GM21619 (cell line): ENCODE results near the gene CDC25A.

Experiments
- ATAC-seq: cut with Tn5 transposase; IDR thresholded peaks from one replicate; pipeline ENCODE4 v1.9.1; 2021; ENCODE audit not compliant: unreplicated experiment

CDC25A gene

DNA sequence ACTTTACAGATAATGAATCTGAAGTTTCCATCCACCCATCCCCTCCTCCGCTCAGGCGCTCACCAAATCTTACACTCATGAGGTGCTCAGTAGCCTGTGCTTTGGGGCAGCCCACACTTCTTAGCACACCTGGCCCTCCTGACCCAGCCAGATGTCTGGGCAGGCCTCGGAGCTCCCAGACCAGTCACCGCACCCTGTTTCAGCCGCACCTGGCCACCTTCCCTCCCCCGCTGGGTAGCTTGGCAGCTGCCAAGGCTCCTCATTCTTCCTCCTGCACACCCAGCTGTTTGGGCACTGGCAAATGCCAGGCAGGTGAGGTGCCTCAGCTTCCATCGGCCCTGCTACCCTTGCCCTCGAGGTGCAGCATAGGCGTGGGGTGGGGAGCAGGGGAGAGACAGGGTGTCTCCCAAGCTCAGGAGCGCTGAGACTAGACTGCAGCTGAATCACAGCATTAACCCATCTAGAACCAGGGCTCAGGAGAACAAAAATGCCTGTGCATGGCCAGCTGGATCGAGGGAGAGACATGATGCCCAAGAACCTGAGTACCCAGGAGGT is 45.8 kb downstream of the CDC25A start:
- no peak for ATAC-seq

- no peak for ATAC-seq
Measured at GRCh38 chr3:48141604-48142137, 46.5 kb downstream of the CDC25A start.

DNA sequence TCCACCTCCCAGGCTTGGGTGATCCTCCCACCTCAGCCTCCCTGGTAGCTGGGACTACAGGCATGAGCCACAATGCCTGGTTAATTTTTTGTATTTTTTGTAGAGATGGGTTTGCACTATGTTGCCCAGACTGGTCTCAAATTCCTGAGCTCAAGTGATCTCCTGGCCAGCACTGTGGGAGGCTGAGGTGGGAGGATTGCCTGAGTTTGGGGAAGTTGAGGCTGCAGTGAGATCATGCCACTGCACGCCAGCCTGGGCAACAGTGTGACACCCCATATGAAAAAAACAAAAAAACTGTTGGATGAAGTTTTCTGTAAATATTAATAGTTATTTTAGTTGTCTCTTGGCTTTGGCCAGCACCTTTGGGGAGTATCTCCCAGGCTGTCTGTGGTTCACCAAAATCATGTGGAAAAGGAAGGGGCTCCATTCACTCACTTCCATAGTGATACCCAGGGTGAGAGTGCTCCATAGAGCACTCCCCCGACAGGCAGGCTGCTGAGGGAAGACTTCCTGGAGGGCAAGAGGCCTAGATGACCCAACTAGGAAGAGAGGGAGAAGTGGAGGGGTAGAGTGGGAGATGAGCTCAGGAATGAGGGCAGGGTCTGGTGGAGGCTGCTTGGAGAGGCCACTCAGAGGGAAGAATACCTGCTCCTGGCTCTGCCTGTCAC is 47.1 kb downstream of the CDC25A start:
- no peak for ATAC-seq

DNA sequence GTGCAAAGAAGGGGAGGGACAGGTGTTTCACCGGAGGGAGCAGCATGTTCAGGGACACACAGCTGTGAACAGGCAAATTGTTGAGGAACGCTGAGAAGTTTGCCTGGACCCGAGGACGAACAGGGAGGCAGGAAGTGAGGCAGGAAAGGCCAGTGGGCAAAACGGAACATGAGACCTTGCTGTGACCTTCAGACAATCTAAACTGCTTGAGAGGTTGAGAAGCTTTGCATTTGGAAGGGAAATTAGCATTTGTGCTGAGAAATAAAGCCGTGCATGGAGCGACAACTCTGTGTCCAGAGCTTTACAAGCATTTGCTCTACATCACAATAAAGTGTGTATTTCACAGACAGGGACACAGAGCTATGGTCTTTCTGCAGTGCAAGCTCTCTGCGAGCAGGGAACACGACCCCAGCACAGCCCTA is 47.9 kb downstream of the CDC25A start:
- no peak for ATAC-seq

GRCh38 chr3:48137425-48137999 is 50.7 kb downstream of the CDC25A start:
- no peak for ATAC-seq

DNA sequence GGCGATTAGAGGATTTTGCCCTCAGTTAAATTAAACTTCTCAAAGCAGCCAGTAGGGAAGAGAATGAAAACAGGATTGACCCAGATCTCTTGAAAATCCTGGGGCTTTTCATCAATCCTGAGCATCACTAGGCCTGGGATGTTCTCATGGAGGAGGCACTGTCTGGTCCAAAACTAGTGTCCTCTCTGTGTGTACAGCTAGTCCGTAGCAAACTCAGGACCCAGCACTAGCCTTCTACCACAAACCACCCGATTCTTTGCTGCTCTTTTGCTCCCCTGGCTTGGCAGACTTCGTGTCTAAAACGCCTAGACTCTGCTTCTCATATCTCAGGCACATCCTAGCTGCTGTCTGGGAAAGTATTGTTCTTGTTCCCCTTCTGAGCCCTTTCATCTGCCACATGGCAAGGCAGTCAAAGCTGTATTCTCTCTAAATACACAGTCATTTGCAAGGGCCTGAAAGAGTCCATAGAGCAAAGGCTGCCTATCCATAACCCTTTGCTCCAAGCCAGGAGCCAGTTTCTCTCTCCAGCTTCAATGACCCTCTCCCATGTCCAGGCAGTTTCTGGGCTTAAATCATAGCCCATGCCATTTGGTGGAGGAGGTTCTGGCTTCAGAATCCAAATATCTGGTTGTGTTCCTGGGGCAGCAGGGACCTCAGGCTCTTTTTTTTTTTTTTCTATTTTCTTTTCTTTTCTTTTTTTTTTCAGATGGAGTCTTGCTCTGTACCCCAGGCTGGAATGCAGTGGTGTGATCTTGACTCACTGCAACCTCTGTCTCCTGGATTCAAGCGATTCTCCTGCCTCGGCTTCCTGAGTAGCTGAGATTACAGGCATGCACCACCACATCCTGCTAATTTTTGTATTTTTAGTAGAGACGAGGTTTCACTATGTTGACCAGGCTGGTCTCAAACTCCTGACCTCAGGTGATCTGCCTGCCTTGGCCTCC is 52.4 kb downstream of the CDC25A start:
- ATAC-seq: no peak

DNA sequence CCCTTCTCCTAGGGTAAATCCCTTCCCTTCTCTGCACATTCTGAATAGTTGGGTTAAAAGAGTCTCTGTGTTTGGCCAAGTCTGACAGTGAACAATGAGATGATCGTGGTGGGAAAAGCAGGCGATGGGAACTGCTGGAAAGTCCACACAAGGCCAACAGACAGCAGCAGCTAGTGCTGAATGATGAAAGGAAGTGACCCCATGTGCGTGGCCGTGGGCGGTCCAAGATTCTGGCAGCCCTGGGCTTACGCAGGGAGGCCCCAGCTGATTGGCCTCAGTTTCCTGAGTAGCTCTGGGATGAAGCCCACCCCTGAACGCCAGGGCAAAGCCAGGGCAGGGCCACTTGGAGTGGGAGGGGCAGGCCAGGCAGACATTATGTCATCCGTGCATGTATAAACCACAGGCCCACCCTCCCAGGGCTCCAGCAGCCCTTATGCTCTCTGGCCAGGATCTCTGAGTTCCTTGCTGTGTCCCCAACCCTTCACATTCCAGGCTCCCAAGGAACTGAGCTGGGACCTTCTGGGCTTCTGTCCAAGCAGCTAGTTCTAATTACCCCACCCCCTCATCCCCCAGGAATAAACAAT is 57.8 kb downstream of the CDC25A start:
- no peak for ATAC-seq

DNA sequence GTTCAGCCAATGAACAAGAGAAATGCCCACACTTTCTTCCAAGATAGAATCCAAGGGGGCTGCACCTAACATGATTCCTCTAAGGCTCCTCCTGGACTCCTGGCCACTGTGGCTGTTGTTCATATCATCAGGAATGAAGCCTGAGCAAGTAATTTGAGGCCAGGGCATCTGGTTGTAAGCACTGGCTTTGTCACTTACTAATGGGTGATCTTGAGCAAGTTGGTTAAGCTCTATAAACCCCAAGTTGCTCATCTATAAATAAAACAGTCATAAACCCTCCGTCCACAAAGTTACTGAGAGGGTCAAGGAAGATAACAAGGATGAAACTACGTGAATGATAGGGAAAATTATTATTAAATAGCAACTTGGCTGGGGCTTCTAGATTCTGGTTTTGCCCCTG is 58.3 kb downstream of the CDC25A start:
- no peak for ATAC-seq

- no peak for ATAC-seq
Measured at GRCh38 chr3:48128774-48129173, 59.4 kb downstream of the CDC25A start.

DNA sequence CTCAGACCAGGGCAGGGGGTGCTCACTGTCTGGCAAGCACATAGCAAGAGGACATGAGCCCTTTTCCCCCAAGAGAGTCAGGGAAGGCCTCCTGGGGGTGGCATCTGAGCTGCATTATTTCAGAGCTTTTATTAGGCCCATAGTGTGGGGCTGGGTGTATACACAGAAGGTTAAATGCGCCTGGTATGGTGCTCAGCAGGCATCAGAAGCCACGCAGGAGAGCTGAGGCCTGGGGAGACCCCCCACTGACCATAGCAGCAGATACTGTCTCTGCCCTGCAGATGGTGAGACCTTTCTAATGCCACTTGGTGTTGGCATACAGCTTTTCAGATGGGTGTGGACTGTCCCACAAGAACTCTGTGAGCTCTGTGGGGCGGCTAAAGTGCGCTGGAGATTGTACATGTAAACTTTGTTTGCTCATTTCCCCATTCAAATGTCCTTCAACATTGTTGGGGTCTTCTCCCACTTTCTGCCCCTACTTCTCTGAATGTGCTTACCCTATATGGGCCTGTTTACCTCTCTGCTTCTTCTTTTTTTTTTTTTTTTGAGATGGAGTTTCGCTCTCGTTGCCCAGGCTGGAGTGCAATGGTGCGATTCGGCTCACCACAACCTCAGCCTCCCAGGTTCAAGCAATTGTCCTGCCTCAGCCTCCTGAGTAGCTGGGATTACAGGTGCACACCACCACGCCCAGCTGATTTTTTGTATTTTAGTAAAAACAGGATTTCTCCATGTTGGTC is 62.2 kb downstream of the CDC25A start:
- ATAC-seq: no peak

- no peak for ATAC-seq
Measured at GRCh38 chr3:48125013-48125705, 63.1 kb downstream of the CDC25A start.

GRCh38 chr3:48123346-48123745 is 64.9 kb downstream of the CDC25A start:
- ATAC-seq: no peak

DNA sequence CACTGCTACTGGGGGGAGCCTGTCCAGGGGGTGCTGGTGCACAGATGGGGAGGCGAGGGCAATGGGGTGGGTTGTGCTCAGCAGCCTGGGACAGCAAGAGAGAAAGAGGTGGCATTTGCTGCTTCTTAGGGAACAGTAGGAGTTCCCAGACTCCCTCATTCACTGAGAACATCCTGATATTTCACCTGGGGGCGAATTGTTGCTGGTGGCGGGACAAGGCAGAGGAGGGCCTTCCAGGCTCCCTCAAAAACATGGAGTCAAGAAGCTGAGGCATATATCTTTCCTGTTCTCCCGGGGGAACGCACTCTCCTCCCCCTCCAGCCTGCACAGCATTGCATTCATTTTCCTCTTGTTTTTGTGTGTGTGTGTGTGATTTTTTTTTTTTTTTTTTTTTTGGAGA is 65.7 kb downstream of the CDC25A start:
- ATAC-seq: no peak

GRCh38 chr3:48120223-48120622 is 68.0 kb downstream of the CDC25A start:
- ATAC-seq: no peak

DNA sequence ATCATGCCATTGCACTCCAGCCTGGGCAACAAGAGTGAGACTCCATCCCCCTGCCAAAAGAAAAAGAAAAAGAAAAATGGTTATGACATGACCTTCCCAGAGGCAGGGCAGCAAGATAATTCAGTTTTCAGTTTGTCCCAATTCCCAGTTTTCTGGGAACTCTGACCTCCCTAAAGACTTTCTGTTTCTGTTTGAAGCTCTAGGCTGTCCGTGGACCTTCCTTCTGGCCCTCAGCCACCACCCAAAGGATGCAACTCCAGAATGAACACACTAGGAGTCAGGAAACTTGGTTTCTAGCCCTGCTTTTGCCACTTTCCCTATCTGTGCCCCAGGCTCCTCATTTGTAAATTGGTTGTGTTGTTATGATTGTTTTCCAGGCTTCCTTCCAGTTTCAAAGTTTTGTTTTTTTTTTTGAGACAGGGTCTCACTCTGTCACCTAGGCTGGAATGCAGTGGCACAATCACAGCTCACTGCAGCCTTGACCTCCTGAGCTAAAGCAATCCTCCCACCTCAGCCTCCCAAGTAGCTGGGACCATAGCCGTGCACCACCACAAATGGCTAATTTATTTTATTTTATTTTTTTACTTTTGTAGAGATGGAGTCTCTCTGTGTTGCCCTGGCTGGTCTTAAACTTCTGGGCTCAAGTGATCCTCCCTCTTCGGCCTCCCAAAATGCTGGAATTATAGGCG is 68.6 kb downstream of the CDC25A start:
- no peak for ATAC-seq

- no peak for ATAC-seq
Measured at GRCh38 chr3:48118928-48119327, 69.3 kb downstream of the CDC25A start.

GRCh38 chr3:48118322-48118721 is 69.9 kb downstream of the CDC25A start:
- ATAC-seq: no peak

DNA sequence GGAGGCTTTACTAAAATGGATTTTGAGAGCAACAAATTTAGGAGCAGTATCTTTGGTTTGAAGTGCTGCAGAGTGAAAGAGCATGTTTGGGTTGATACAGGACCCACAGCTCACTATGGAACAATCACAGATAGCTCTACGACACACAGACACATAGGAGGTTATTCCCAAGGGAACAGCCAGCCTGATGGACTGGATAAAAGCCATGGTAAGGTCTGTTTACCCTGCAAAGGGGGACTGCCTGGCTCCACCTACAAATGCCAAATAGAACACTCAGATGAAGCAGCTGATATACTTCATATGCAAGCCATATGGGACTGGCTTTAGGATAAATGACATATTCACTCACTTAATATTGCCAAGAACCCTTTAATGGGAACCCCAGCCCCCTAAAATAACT is 75.4 kb downstream of the CDC25A start:
- ATAC-seq: no peak

DNA sequence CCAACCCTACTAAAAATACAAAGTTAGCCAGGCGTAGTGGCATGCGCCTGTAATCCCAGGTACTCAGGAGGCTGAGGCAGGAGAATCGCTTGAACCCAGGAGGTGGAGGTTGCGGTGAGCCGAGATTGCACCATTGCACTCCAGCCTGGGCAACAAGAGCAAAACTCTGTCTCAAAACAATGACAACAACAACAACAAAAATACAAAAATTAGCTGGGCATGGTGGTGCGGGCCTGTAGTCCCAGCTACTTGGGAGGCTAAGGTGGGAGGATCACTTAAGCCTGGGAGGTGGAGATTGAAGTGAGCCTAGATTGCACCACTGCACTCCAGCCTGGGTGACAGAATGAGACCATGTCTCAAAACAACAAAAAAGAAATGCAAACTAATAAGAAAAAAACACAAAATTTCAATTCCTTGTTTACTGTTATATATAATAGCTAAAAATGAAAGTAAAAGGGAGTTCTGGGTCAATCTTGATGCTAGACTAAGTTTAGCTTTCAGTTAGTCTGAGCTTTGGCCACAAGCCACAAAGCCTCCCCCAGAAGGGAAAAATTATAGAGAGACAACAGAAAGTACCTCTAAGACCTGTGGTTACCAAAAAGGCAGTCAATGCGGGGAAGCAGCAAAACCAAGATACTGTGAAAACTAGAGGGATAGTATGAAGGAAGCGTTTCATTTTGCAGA is 76.0 kb downstream of the CDC25A start:
- peak; percentile 92 for ATAC-seq
